Hepatocyte (in vitro differentiated cells): ENCODE measurements around the gene PDGFA. TPM values are rescaled to one million over a fixed set of nuclear protein-coding genes. Genes with fewer than 3 reads are reported as not detected.

Experiments
- DNase-seq: peaks from one replicate; pipeline ENCODE4 v3.0.0-alpha.2; 2016; ENCODE audit warnings: low spot score
- H2AFZ ChIP-seq: fragments of 200-600 bp; sonication (generic); 2 replicates; pipeline ENCODE4 v1.6.0; 2016; ENCODE audit warnings: antibody characterized with exemption, mild to moderate bottlenecking
- H3K27ac ChIP-seq: fragments of 200-600 bp; sonication (generic); 2 replicates; pipeline ENCODE4 v1.5.1; 2016; ENCODE audit warnings: mild to moderate bottlenecking
- H3K27me3 ChIP-seq: fragments of 200-600 bp; sonication (generic); 2 replicates; pipeline ENCODE4 v1.6.1; 2016
- H3K36me3 ChIP-seq: fragments of 200-600 bp; sonication (generic); replicated peaks from 2 replicates; pipeline ENCODE4 v1.5.1; 2016; ENCODE audit warnings: low read depth; ENCODE audit not compliant: insufficient read depth
- H3K4me1 ChIP-seq: fragments of 200-600 bp; sonication (generic); 2 replicates; pipeline ENCODE4 v1.5.1; 2016; ENCODE audit warnings: mild to moderate bottlenecking, moderate library complexity; ENCODE audit not compliant: insufficient read depth
- H3K4me2 ChIP-seq: fragments of 200-600 bp; sonication (generic); 2 replicates; pipeline ENCODE4 v1.6.0; 2016
- H3K4me3 ChIP-seq: fragments of 200-600 bp; sonication (generic); 2 replicates; pipeline ENCODE4 v1.5.1; 2016; ENCODE audit warnings: mild to moderate bottlenecking
- H3K79me2 ChIP-seq: fragments of 200-600 bp; sonication (generic); 2 replicates; pipeline ENCODE4 v1.6.0; 2017; ENCODE audit warnings: mild to moderate bottlenecking
- H3K9me2 ChIP-seq: fragments of 200-600 bp; sonication (generic); replicated peaks from 2 replicates; pipeline ENCODE4 v1.6.0; 2017; ENCODE audit warnings: mild to moderate bottlenecking; ENCODE audit not compliant: insufficient read depth
- H3K9me3 ChIP-seq: fragments of 200-600 bp; sonication (generic); 2 replicates; pipeline ENCODE4 v1.5.1; 2016; ENCODE audit warnings: low read depth, mild to moderate bottlenecking
- H4K20me1 ChIP-seq: fragments of 200-600 bp; sonication (generic); 2 replicates; pipeline ENCODE4 v1.6.0; 2016; ENCODE audit warnings: mild to moderate bottlenecking; ENCODE audit not compliant: insufficient read depth, poor library complexity, severe bottlenecking
- EZH2 ChIP-seq: fragments of 200-600 bp; sonication (generic); IDR thresholded peaks from 2 replicates; pipeline ENCODE4 v1.6.1; 2016; ENCODE audit warnings: antibody characterized with exemption, mild to moderate bottlenecking, borderline replicate concordance
- EZH2phosphoT487 ChIP-seq: fragments of 200-600 bp; sonication (generic); IDR thresholded peaks from one replicate; pipeline ENCODE4 v1.6.1; 2018; ENCODE audit warnings: antibody characterized with exemption, mild to moderate bottlenecking, low read depth, moderate library complexity; ENCODE audit not compliant: unreplicated experiment, severe bottlenecking
- WGBS: methylation state at CpG from one replicate; pipeline ENCODE4 v1.1.6; 2016; ENCODE audit warnings: low lambda C conversion rate; ENCODE audit errors: missing lambda C conversion rate; 5-methylcytosine and 5-hydroxymethylcytosine counted together
- polyA plus RNA-seq: library from polyadenylated mRNA; unstranded; fragments of >200 nt; fragmentation: Nextera tagmentation; extraction: Ambion mirVana; gene quantifications from 2 replicates; pipeline ENCODE4 v1.2.1, GENCODE V29; 2016
- total RNA-seq: library from RNA; depleted of rRNA; stranded (reverse); fragments of >200 nt; gene quantifications from 2 replicates; pipeline ENCODE4 v1.2.3, GENCODE V29; 2014
- TF ChIP-seq, protein P1 (sequence below): fragments of 200-600 bp; sonication (generic); IDR thresholded peaks from 2 replicates; pipeline ENCODE4 v1.5.1; 2016; ENCODE audit warnings: antibody characterized with exemption, mild to moderate bottlenecking; ENCODE audit not compliant: poor library complexity

PDGFA gene
- total and polyA plus RNA-seq, 2 experiments from 2014 or later: 30.7 to 63.1 TPM

DNA sequence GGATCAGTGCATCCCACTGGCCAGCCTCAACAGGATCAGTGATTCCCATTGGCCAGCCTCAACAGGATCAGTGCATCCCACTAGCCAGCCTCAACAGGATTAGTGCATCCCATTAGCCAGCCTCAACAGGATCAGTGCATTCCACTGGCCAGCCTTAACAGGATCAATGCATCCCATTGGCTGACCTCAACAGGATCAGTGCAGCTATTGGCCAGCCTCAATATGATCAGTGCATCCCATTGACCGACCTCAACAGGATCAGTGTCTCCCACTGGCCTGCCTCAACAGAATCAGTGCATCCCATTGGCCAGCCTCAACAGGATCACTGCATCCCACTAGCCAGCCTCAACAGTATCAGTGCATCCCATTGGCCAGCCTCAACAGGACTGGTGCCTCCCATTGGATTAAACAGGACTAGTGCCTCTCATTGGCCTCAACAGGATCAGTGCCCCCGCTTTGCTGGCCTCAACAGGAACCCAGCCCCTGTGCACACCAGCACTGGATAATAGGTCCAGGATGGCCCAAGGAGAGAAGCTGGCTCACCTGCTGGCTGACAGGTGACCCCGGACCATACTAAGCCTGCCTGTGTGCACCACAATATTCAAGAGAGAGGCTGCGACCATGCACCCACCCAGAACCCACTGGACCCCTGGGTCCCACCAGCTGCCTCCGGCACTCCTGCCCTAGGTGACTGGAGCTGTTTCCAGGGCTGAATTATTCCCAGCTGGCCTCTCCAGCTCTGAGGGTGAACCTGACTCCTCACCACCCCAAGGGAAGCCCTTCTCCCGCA lies 59.9 kb downstream of the PDGFA start:
- no peak for DNase-seq
- H4K20me1 ChIP-seq: no peaks in the 10 kb centered on the region
- H3K9me3 ChIP-seq: no peaks in the 10 kb centered on the region
- no peak overlapping the region for H2AFZ ChIP-seq
- H3K9me2 ChIP-seq: no peaks in the 10 kb centered on the region
- H3K79me2 ChIP-seq: no peaks in the 10 kb centered on the region
- H3K4me2 ChIP-seq: peak overlapping the region; percentile 34
- no peaks in the 10 kb centered on the region for H3K36me3 ChIP-seq
- peaks cover 25% of the 10 kb centered on the region for H3K4me1 ChIP-seq
- H3K27ac ChIP-seq: no peak overlapping the region
- no peak overlapping the region for H3K4me3 ChIP-seq
- TF ChIP-seq, protein P1, sequence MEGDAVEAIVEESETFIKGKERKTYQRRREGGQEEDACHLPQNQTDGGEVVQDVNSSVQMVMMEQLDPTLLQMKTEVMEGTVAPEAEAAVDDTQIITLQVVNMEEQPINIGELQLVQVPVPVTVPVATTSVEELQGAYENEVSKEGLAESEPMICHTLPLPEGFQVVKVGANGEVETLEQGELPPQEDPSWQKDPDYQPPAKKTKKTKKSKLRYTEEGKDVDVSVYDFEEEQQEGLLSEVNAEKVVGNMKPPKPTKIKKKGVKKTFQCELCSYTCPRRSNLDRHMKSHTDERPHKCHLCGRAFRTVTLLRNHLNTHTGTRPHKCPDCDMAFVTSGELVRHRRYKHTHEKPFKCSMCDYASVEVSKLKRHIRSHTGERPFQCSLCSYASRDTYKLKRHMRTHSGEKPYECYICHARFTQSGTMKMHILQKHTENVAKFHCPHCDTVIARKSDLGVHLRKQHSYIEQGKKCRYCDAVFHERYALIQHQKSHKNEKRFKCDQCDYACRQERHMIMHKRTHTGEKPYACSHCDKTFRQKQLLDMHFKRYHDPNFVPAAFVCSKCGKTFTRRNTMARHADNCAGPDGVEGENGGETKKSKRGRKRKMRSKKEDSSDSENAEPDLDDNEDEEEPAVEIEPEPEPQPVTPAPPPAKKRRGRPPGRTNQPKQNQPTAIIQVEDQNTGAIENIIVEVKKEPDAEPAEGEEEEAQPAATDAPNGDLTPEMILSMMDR: no peak
- TF ChIP-seq EZH2phosphoT487 (no peak), EZH2 (no peak)
- 77% methylated on average over 6 of the region's 6 CpGs for WGBS
- H3K27me3 ChIP-seq: no peaks in the 10 kb centered on the region

DNA sequence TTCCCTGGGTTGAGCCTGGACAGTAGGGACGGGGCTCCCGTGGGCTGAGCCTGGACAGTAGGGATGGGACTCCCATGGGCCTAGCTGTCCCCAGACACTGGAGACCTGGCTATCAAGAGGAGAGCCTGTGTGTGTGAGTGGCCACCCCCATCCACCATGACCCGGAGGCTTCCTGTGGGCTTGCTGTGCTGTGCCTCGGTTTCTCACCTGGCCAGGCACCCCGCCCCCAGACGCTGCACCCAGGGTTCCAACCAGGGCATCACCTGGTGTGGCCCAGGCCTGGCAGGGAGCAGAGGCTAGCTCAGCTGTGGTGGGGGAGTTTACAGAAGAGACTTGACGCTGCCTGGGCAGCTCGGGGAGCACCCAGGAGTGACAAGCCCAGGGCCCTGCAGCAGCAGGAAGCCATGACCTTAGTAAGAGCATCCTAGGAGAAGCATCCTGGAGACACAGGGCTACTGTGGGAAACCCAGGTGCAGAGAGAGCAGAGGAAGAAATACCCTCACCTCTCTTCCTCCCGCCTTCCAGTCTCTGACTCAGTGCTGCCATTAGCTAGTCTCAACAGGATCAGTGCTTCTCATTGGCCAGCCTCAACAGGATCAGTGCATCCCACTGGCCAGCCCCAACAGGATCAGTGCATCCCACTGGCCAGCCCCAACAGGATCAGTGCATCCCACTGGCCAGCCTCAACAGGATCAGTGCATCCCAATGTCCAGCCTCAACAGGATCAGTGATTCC lies 61.0 kb downstream of the PDGFA start:
- 98% methylated on average over 9 of the region's 9 CpGs for WGBS
- H3K27me3 ChIP-seq: no peaks in the 10 kb centered on the region
- no peak overlapping the region for H3K4me3 ChIP-seq
- H3K9me3 ChIP-seq: no peaks in the 10 kb centered on the region
- no peaks in the 10 kb centered on the region for H4K20me1 ChIP-seq
- no peaks in the 10 kb centered on the region for H3K9me2 ChIP-seq
- DNase-seq: no peak
- TF ChIP-seq, protein P1: no peak
- TF ChIP-seq EZH2: no peak
- TF ChIP-seq EZH2phosphoT487: no peak
- H3K79me2 ChIP-seq: no peaks in the 10 kb centered on the region
- peaks cover 20% of the 10 kb centered on the region for H3K4me1 ChIP-seq
- no peak overlapping the region for H2AFZ ChIP-seq
- no peak overlapping the region for H3K4me2 ChIP-seq
- H3K27ac ChIP-seq: no peak overlapping the region
- no peaks in the 10 kb centered on the region for H3K36me3 ChIP-seq

DNA sequence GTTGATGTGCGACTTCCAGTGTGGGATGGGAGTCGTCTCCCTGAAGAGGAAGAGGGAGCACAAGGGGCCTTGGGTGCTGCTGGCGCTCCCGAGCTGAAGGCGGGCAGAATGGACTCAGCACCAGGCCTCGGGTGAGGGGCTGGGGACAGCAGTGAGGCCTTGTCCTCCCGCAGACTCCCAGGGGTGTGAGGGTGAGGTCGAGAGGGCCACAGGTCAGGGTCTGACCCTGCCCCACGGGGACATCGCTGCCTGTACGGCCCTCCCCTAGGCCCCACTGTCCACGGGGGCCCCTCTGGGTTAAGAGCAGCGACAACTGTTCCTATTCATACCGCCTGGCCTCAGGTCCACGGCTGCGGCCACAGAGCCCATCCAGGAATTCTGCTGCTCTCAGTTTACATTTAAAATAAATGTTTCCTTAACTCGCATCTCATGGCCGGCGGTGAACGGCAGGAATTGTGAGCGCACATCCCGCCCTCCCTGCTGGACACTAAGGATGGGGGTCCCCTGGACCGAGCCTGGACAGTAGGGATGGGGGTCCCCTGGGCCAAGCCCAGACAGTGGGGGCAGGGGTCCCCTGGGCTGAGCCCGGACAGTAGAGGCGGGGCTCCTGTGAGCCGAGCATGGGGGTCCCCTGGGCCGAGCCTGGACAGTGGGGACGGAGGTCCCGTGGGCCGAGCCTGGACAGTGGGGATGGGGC lies 61.7 kb downstream of the PDGFA start:
- Histone ChIP-seq H3K27me3 (no peaks in the 10 kb centered on the region), H3K4me3 (no peak overlapping the region), H3K27ac (no peak overlapping the region), H3K4me2 (no peak overlapping the region), H3K36me3 (no peaks in the 10 kb centered on the region), H3K79me2 (no peaks in the 10 kb centered on the region), H3K9me3 (no peaks in the 10 kb centered on the region), H2AFZ (no peak overlapping the region), H3K4me1 (peaks cover 22% of the 10 kb centered on the region), H3K9me2 (no peaks in the 10 kb centered on the region), H4K20me1 (no peaks in the 10 kb centered on the region)
- DNase-seq: no peak
- 91% methylated on average over 28 of the region's 30 CpGs for WGBS
- TF ChIP-seq, protein P1: no peak
- TF ChIP-seq EZH2: no peak
- TF ChIP-seq EZH2phosphoT487: no peak
